Stimulated activated CD8-positive, alpha-beta memory T cell treated with anti-CD3 and anti-CD28 coated beads, Interleukin-12 subunit alpha, Interleukin-12 subunit beta, amount 100 ng/mL, for 24 hours (primary cell): ENCODE results near the gene CEP131.

Experiments used
- DNase-seq: peaks from one replicate; pipeline ENCODE4 v3.0.0-alpha.2; 2020; ENCODE audit errors: extremely low read depth

The CEP131 gene

DNA sequence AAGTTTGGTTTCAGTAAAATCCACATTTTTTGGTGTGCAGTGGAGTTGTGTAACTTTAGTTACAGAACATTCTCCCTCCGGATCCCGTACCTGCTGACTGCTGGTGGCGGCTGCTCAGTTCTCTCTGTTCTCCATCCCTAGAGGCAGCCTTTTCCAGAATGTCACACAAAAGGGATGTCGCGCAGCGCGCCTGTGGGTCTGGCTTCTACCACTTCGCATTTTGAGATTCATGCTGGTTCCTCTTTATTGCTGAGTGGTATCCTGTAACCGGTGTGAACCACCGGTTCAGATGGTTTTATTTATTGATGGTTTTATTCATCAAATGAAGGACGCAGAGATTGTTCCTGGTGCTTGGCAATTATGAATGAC is 981 bp upstream of the CEP131 start:
- no peak for DNase-seq

DNA sequence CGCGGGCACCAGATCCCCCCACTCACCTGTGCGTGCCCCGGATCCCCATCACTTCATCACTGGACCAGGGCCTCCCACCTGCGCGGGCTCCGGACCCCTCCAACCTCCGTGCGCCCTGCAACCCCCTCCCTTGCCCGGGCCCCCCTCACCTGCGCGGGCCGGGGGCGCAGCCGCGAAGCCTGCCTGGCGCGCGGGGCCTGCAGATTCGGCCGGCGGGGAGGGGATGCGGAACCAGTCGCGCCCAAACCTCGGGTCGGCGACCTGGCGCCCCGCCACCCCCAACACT is 202 bp downstream of the CEP131 start:
- DNase-seq: no peak

DNA sequence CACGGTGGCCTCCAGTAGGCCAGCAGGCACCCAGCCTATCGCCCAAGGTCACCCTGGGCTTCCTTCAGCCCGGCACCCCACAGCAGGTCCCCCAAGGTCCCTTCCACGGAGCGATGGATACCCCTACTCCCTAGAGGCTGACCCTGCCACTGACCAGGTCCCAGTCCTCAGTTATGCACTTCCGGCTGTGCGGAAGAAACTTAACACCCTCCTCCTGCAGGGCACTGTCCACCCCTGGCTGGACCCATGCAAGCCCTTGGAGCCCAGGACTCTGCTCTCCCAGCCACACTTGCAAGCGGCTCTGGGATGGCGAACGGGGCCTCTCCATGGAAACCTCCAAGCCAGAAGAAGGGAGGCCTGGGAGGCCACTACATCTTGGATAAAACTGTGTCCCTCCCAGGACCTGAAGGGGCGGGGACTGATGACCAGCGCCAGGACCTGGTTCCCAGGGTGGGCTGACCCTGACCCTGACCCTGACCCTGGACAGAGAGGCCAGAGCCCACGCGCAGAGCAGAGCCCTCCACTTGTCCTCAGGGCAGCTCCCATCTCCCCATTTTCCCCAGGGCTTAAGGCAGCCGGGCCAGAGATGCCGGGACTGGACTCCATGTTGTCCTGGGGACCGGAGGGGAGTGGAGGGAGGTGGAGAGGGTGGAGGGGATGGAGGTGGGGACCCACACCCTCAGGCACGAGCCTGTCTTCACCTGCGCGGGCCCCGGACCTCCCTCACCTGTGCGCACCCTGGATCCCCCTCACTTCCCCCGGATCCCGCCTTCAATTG is 734 bp downstream of the CEP131 start:
- DNase-seq: no peak

GRCh38 chr17:81221371-81221841 is 1.4 kb downstream of the CEP131 start:
- DNase-seq: no peak

- no peak for DNase-seq
These were observed 3.1 kb downstream of the CEP131 start for GRCh38 chr17:81219476-81220180.

DNA sequence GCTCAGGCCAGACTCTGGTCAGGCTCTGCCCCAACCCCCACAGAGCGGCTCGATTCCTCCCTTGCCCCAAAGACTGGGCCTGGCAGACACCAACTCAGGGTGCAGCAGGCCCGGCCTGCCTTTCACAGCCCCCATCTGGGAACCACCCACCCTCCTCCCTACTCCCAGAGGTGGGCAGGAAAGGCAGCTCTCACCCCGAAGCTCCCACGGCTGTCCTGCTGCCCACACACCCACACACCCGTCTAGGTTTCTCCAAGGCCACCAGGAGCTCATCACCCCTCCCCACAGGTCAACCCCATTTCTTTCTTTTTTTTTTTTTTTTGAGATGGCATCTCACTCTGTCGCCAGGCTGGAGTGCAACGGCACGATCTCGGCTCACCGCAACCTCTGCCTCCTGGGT is 3.8 kb downstream of the CEP131 start:
- no peak for DNase-seq

- no peak for DNase-seq
These were observed 4.3 kb downstream of the CEP131 start for GRCh38 chr17:81218459-81218858.

DNA sequence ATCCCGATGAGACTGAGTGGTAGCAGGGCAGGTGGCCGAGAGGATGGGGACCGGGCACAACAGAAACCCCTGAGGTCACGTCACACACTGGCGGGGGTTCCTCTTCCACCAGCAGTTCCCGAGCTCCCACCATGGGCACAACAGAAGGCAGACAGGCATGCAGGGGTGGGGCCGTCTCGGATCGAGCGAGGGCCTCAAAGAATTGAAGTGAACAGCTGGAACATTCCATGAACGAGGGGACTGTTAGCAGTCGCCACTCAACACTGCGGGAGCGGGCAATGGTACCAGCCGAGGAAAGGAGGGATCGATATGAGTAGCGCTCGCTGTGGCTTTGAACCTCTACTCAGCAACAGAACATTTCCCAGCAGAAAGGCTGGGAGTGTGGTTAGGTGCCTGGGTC is 5.3 kb downstream of the CEP131 start:
- DNase-seq: no peak

DNA sequence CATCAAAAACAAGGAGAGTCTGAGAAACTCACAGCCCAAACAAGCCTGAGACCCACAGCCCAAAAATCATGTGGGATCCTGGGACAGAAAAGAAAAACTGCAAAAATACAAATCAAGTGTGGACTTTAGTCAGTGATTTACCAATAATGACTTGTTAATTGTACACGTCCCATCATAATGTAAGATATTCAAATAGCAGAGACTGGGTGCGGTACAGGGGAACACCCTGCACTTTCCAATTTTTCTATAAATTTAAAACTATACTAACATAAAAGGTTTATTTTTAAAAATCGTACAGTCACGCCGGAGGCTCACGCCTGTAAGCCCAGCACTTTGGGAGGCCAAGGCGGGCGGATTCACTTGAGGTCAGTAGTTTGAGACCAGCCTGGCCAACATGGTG is 8.8 kb downstream of the CEP131 start:
- DNase-seq: no peak

GRCh38 chr17:81212365-81212764 is 10.4 kb downstream of the CEP131 start:
- no peak for DNase-seq

GRCh38 chr17:81210868-81211267 is 11.9 kb downstream of the CEP131 start:
- DNase-seq: no peak

DNA sequence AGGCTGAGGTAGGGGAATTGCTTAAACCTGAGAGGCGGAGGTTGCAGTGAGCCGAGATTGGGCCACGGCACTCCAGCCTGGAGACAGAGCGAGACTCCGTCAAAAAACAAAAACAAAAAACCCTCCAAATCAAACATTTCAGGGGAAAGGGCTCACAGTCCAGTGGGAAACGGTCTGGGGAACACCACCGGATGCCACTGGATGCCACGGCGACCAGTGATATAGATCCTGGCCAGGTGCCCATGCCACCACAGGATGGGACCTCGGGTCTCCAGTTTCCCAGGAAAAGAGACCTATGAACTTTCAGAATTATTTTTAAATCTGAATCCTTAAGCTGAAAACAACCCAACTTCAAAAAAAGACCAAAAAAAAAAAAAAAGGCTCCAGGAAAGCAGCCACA is 12.3 kb downstream of the CEP131 start:
- no peak for DNase-seq

GRCh38 chr17:81209141-81209540 is 13.6 kb downstream of the CEP131 start:
- no peak for DNase-seq

DNA sequence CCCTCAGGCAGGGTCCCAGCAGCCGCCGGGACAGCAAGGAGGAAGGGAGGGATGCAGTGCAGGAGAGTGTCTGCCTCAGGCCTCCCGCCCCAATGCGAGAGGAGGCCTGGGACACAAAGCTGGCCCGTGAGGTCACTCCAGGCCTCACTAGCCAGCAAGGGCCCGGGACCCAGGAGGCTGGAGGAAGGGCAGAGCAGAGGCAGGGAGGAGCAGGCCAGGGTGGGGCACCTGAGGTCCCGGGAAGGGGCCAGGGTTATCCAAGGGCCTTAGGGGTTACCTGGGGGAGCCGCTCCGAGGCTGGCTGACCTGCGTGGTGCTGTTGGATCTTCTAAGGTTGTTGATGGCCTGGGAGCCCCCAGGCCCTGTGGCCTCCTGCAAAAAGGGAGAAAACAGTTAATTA is 14.1 kb downstream of the CEP131 start:
- DNase-seq: no peak

GRCh38 chr17:81207610-81208581 is 14.9 kb downstream of the CEP131 start:
- DNase-seq: no peak

DNA sequence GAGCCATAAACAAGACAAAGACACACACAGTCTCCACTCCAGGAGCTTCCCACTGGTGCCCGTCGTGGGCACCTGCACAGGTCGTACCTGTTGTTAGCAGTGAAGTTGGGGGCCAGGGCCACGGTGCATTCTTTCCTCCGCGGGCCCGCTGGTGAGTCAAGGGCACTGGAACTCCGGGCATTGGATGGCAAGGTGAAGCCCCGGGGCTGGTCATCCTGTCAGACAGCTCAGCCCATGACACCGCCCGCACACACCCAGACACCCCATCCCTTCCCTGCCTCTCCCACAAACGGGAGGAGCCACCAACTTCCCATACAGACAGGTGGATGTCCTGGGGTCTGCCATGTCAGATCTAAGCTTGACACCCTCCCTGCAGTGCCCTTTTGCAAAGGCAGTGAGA is 16.1 kb downstream of the CEP131 start:
- no peak for DNase-seq

DNA sequence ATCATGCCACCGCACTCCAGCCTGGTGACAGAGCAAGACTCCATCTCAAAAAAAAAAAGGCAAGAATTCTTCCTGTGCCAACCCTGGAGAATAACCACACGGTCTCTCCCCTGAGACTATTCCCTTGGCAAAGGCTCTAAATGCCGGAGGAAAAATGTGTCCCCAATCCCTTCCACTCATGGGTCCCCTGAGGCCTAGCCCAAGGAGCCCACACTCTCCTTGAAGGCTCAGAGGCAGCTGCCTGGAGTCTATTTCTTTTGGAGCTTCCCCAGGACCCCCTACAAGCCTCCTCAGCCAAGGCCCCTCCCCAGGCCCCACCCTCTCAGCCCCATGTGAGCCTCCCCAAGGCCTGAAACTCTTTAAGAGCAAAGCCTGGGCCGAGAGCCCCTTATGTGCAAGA is 16.6 kb downstream of the CEP131 start:
- DNase-seq: no peak

GRCh38 chr17:81204578-81204977 is 18.2 kb downstream of the CEP131 start:
- DNase-seq: no peak

- DNase-seq: no peak
These were observed 19.6 kb downstream of the CEP131 start for GRCh38 chr17:81203136-81203535.

DNA sequence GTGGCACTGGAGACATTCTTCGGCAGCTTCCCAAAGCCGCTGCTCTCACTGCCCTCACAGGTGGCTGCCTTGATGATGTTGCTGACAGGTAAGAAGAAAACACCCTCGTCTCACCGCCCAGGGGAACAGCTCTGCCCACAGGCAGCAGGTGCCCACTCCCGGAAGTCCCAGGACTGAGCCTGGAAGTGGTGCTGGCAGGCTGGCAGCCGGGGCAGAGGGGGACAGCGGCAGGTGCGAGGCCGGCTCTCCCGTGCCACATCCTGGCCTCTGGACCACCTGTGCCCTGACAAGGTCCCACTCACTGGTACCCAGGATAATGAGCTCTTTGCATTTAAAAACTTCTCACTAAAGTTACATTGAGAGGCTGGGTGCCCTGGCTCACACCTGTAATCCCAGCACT is 20.4 kb downstream of the CEP131 start:
- DNase-seq: no peak

- no peak for DNase-seq
These were observed 21.8 kb downstream of the CEP131 start for GRCh38 chr17:81200695-81201580.
